ENCODE data around the gene CT47A1.

GRCh38 chrX:121013897-121014455 lies 28.4 kb upstream of the CT47A1 start:
- TF ChIP-seq CTCF (IDR thresholded peaks at IDR 0.05) (no peak), POLR2A (IDR thresholded peaks at IDR 0.05) (no peak), POLR2AphosphoS5 (IDR thresholded peaks at IDR 0.05) (no peak)

All from gastroesophageal sphincter (tissue), 3 donors.